ENCODE results near the gene MAP3K3.

MAP3K3 gene

DNA sequence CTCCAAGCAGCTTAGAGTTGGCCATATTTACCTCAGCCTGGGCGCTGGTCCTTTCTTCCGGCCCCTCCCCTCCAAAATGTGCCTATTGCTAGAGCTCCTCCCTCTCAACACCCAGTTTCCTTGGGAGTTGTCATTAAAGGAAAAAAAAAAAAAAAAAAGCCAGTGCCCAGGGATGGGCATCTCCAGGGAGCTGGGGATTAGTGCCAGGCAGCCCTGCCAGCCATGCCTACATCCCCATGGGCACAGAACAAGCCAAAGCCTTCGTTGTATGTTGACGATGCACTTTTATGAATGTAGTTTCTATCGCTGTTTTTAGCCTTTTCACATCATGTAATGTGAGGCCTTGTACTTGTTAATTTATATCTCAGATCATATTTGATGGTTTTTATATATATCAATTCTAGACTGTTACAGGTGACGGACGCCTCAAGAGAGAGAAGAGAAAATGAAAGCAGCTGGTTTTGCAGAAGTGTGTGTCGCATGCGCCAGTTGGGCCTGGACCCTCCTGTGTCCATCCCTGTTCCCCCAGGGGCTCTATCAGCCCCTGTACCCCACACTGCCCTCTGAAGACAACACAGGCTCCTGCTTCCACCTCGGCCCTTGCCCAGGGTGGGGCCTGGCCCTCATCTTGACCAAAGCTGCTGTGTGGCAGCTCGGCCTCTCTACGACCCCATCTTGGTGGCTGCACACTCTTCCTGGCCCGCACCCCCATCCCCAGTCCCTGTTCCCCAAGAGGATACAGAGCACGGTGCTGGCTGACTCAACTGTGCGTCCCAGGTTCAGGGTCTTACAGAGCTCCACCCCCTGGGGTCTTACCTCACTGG is 72.9 kb downstream of the MAP3K3 start:
- H3K4me3 ChIP-seq (ENCODE audit: low read length), result no peak overlapping the region
- DNase-seq (ENCODE audit: low read depth), result no peak
- TF ChIP-seq, protein P1, sequence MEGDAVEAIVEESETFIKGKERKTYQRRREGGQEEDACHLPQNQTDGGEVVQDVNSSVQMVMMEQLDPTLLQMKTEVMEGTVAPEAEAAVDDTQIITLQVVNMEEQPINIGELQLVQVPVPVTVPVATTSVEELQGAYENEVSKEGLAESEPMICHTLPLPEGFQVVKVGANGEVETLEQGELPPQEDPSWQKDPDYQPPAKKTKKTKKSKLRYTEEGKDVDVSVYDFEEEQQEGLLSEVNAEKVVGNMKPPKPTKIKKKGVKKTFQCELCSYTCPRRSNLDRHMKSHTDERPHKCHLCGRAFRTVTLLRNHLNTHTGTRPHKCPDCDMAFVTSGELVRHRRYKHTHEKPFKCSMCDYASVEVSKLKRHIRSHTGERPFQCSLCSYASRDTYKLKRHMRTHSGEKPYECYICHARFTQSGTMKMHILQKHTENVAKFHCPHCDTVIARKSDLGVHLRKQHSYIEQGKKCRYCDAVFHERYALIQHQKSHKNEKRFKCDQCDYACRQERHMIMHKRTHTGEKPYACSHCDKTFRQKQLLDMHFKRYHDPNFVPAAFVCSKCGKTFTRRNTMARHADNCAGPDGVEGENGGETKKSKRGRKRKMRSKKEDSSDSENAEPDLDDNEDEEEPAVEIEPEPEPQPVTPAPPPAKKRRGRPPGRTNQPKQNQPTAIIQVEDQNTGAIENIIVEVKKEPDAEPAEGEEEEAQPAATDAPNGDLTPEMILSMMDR (conservative IDR thresholded peaks at IDR 0.05; ENCODE audit: low read length), result no peak

DNA sequence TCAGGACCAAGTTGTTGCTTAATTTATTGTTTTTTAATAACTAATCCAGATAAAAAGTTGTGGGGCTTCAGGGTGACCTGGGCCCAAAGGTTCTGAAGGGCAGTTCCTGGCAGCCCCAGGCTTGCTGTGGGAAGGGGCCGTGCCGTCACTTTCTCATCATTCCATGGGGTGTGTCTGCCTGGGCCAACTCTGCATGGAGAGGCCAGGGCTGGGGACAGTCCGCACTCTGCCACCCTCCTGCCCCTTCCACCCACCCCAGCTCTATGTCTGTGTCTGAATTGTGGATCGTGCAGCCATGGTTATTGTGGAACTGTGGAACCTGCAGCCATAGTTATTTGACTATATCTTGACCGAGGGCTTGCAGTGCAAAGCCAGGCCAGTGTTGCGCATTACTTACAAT is 73.7 kb downstream of the MAP3K3 start:
- DNase-seq (ENCODE audit: low read depth), result no peak
- H3K4me3 ChIP-seq (ENCODE audit: low read length), result no peak overlapping the region
- TF ChIP-seq, protein P1 (conservative IDR thresholded peaks at IDR 0.05; ENCODE audit: low read length), result no peak

DNA sequence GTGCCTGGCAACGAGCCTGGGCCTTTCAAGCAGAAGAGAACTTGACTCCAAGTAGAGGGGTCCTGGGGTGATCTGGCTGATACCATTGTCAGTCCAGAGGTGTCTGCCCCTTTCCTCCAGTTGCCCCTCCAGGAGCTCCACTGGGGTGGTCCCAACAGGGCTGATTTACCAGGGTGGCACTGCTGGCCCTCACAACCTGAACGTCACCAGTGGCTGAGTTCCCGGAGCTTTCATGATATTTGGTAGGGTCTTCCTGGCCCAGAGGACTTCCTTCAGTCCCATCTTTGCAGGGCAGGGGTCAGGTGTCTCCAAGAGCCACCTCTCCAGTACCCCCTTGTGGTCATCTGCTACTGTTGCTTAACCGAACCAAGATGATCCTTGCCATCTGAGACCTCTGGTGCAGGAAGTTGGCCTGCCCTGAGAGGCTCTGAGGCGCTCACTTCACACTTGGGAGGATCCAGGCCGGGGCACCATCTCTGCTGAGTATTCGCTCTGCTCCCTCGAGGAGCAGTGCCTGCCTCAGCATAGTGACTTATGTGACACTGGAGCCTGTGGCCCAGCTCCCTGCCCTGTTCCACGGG is 74.3 kb downstream of the MAP3K3 start:
- no peak overlapping the region for H3K4me3 ChIP-seq (ENCODE audit: low read length)
- TF ChIP-seq, protein P1 (conservative IDR thresholded peaks at IDR 0.05; ENCODE audit: low read length), result peak; percentile 42
- DNase-seq (ENCODE audit: low read depth), result peak; percentile 38

DNA sequence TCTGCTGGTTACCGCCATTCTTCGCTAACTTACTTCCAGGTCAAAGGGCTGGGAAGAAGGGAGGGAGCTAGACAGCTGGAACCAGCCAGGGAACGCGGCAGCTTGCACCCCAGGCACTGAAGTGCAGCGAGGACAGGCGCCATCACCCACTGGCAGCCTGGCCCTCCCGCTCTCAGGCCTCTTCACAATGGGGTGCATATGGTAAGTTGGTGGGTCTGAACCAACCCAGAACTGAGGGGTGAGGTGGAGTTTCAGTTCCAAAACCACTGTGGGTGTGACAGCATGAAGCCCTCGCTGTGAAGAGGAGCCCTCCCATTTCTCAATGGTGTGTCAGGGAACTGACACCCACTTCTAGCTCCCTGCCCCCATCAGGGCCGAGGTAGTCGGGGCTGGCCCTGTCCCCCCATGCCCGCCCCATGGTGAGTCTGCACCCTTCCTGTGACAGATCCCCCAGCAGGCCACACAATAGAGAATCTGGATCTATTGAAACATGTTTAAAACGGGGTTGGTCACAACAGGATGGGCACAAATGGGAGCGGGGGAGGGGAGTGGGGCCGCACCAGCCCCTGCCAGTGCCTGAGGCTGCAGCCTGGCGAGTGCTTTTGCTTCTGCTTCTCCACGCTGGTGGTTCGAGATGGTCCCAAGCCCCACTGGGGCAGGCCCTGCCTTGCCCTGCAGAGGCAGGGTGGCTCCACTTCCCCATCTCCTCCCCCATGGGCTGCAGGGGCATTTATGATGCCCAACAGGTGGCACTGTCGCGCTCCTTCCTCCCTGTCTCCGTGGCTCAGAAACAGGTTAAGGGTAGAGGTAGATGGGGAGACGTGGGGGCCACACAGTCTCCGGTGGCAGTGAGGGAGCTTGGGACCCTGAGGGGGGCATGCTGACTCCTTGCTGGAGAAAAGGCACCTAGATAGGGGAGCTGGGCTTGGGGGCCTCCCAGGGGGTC is 75.4 kb downstream of the MAP3K3 start:
- TF ChIP-seq, protein P1 (conservative IDR thresholded peaks at IDR 0.05; ENCODE audit: low read length), result peak; percentile 50
- peak; percentile 28 for DNase-seq (ENCODE audit: low read depth)
- H3K4me3 ChIP-seq (ENCODE audit: low read length), result no peak overlapping the region

DNA sequence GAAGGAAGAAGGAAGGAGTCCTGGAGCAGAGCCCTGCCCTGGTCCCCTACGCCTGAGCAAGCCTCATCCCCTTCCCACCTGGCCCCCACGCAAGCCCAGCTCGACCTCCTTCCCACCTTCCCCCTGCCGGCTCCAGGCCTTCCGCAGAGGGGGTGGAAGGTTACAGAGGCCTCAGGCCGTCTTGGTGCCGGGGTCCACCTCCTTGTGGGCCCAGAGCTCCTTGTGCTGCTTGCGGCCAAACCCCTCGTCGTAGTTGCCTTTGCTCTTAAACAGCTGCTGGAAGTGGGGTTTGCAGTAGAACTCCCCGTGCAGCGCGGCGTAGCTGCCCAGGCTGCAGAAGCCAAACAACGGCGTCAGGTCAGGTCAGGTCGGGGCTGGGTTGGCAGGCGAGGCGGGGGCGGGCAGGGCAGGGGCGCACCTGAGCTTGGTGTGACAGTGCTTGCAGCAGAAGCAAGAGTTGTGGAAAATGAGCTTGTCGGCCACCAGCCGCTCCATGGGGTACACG is 76.2 kb downstream of the MAP3K3 start:
- TF ChIP-seq, protein P1 (conservative IDR thresholded peaks at IDR 0.05; ENCODE audit: low read length), result no peak
- peak overlapping the region; percentile 52; the same call in 1 of the 2 replicates for H3K4me3 ChIP-seq (ENCODE audit: low read length)
- DNase-seq (ENCODE audit: low read depth), result no peak

DNA sequence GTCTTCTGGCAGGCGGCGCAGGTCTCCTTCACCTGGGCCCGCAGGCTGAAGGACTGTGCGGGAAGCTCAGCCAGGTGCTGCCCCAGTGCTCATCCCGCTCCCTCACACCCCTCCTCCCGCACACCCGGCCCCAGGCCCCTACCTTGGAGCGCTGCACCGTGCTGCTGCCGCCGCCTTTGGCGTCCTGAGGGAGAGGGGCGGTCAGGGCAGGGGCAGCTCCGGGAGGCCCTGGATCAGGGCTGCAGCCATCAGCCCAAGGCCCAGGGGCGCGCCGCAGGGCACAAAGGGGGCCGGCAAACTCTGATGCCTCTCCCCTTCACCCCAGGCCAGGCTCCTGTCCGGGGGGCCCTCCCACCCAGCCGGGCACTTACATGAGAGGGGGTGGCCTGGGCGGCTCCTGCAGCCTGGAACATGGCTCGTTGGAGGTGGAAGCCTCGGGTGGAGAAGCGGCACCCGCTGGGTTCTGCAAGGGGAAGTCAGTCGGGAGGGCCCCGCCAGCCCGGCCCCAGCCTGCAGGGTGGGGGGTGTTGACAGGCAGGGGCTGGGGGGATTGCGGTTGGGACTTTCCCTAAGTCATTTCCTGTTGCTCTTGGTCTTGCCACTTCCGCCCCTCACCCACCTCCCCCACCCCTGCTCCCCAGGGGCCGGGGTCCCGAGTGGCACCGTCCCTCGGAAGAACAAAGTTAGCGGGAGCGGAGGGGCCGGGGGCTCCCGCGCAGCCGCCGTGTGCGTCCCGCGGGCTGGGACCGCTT is 76.8 kb downstream of the MAP3K3 start:
- DNase-seq (ENCODE audit: low read depth), result peak; percentile 16
- peak overlapping the region; percentile 52 for H3K4me3 ChIP-seq (ENCODE audit: low read length)
- TF ChIP-seq, protein P1 (conservative IDR thresholded peaks at IDR 0.05; ENCODE audit: low read length), result no peak
